Prostate gland (tissue), 2 donors: ENCODE results near the gene TGIF1. TPM values are rescaled to one million over a fixed set of nuclear protein-coding genes. Genes with fewer than 3 reads are reported as not detected.
"Not testable (repeated sequence)": the region's sequence is repeated elsewhere in the genome, so short reads cannot be mapped to it uniquely, and the experiment has no call there.

Source experiments
- DNase-seq: peaks from one replicate; pipeline ENCODE4 v3.0.0-alpha.2; 2019; ENCODE audit warnings: low spot score
- H3K27ac ChIP-seq, 2 donors: fragments of 200-600 bp; sonication (generic); 2 replicates each; pipeline ENCODE4 v1.5.1; 2017 to 2019
- H3K27me3 ChIP-seq: fragments of 200-600 bp; sonication (generic); replicated peaks from 2 replicates; pipeline ENCODE4 v1.5.1; 2019; ENCODE audit not compliant: insufficient read depth
- H3K36me3 ChIP-seq, 2 donors: fragments of 200-600 bp; sonication (generic); 1 replicate in 1 of 2; 2 replicates in 1 of 2; pipeline versions ENCODE4 v1.5.1 to v1.8.1; 2017 to 2019
- H3K4me1 ChIP-seq: fragments of 200-600 bp; sonication (generic); replicated peaks from 2 replicates; pipeline ENCODE4 v1.5.1; 2019
- H3K4me3 ChIP-seq, 2 donors: fragments of 200-600 bp; sonication (generic); 2 replicates each; pipeline ENCODE4 v1.5.1; 2017 to 2019
- H3K9me3 ChIP-seq: fragments of 200-600 bp; sonication (generic); 2 replicates; pipeline ENCODE4 v1.5.1; 2017
- CTCF ChIP-seq, 4 experiments: fragments of 200-600 bp in 2 of 4; fragments of 450-650 bp in 2 of 4; sonication (generic) in 2 of 4; IDR thresholded peaks; 1 replicate in 3 of 4; 2 replicates in 1 of 4; pipeline ENCODE4 v1.5.1; 2016 to 2019; ENCODE audit warnings: antibody characterized with exemption in 4 of 4, mild to moderate bottlenecking in 2 of 4, moderate library complexity in 2 of 4
- POLR2A ChIP-seq: fragments of 450-650 bp; IDR thresholded peaks from one replicate; pipeline ENCODE4 v1.6.1; 2016; ENCODE audit warnings: antibody characterized with exemption, mild to moderate bottlenecking
- POLR2AphosphoS5 ChIP-seq: sonication (generic); formaldehyde crosslinking; IDR thresholded peaks from one replicate; pipeline ENCODE4 v1.6.1; 2017; ENCODE audit warnings: antibody characterized with exemption
- WGBS: methylation state at CpG from one replicate; pipeline ENCODE4 v1.1.5; 2018; 5-methylcytosine and 5-hydroxymethylcytosine counted together
- intact Hi-C: fragments of 100-400 bp; cut with DNase I; formaldehyde crosslinking; loops from one replicate; pipeline ENCODE4 v1.14.2; 2022
- total RNA-seq, 2 donors: library from RNA; depleted of rRNA; stranded (reverse); fragments of >200 nt; gene quantifications; one replicate each; pipeline ENCODE4 v1.1.0, GENCODE V29; 2016

The TGIF1 gene
- total RNA-seq, 2 donors from 2014 or later = 124 to 151 TPM

GRCh38 chr18:3411854-3412268 lies 38.1 kb upstream of the TGIF1 start:
- H3K4me1 ChIP-seq = no peaks in the 10 kb centered on the region
- TF ChIP-seq POLR2A = no peak
- no peak for TF ChIP-seq CTCF (IDR thresholded peaks at IDR 0.05)
- no peak for TF ChIP-seq POLR2AphosphoS5
- no peak for DNase-seq
- H3K4me3 ChIP-seq = peak overlapping the region; percentile 7 to 11
- H3K27me3 ChIP-seq = no peaks in the 10 kb centered on the region
- intact Hi-C loops = no loop called here
- no peaks in the 10 kb centered on the region for H3K9me3 ChIP-seq
- H3K27ac ChIP-seq = no peak overlapping the region
- WGBS = 43% methylated on average over 28 of the region's 28 CpGs
- no peaks in the 10 kb centered on the region for H3K36me3 ChIP-seq

- H3K27ac ChIP-seq, H3K36me3 ChIP-seq, intact Hi-C loops, H3K4me1 ChIP-seq, H3K4me3 ChIP-seq, DNase-seq, H3K27me3 ChIP-seq, H3K9me3 ChIP-seq: not testable (repeated sequence)
- WGBS = 68% methylated on average over 9 of the region's 9 CpGs
Observed at GRCh38 chr18:3412528-3412927, 37.4 kb upstream of the TGIF1 start.

- intact Hi-C loops = no loop called here
Observed at GRCh38 chr18:3415110-3415509, 34.9 kb upstream of the TGIF1 start.

GRCh38 chr18:3418083-3418482 lies 31.9 kb upstream of the TGIF1 start:
- no peak for DNase-seq
- WGBS = 93% methylated on average over 2 of the region's 2 CpGs
- no peaks in the 10 kb centered on the region for H3K36me3 ChIP-seq
- H3K4me3 ChIP-seq = no peak overlapping the region
- intact Hi-C loops = no loop called here
- no peaks in the 10 kb centered on the region for H3K4me1 ChIP-seq
- no peaks in the 10 kb centered on the region for H3K9me3 ChIP-seq
- no peaks in the 10 kb centered on the region for H3K27me3 ChIP-seq
- H3K27ac ChIP-seq = no peak overlapping the region
- TF ChIP-seq POLR2AphosphoS5 = no peak
- TF ChIP-seq POLR2A = no peak
- no peak for TF ChIP-seq CTCF (IDR thresholded peaks at IDR 0.05)

More at GRCh38 chr18:3415110-3415509, 34.9 kb upstream of the TGIF1 start:
- Histone ChIP-seq H3K36me3 (no peaks in the 10 kb centered on the region), H3K27ac (no peak overlapping the region), H3K9me3 (no peaks in the 10 kb centered on the region), H3K27me3 (no peaks in the 10 kb centered on the region), H3K4me3 (no peak overlapping the region), H3K4me1 (no peaks in the 10 kb centered on the region)
- TF ChIP-seq CTCF (IDR thresholded peaks at IDR 0.05) (no peak), POLR2AphosphoS5 (no peak), POLR2A (no peak)
- 96% methylated on average over 11 of the region's 11 CpGs for WGBS
- no peak for DNase-seq

- Histone ChIP-seq H3K4me1 (no peaks in the 10 kb centered on the region), H3K4me3 (no peak overlapping the region), H3K9me3 (no peaks in the 10 kb centered on the region), H3K27me3 (no peaks in the 10 kb centered on the region), H3K36me3 (no peaks in the 10 kb centered on the region), H3K27ac (no peak overlapping the region)
- 92% methylated on average over 2 of the region's 2 CpGs for WGBS
- TF ChIP-seq CTCF (IDR thresholded peaks at IDR 0.05) = no peak
- TF ChIP-seq POLR2A = no peak
- no peak for TF ChIP-seq POLR2AphosphoS5
- intact Hi-C loops = no loop called here
- DNase-seq = no peak
Observed at GRCh38 chr18:3420919-3421279, 29.1 kb upstream of the TGIF1 start.
